Activated CD8-positive, alpha-beta memory T cell treated with anti-CD3 and anti-CD28 coated beads, Interleukin-2, amount 10 ng/mL, durations not matched to agents 7 days and 5 days (primary cell): Measurements from ENCODE around the gene FAM184B. TPM values are rescaled to one million over a fixed set of nuclear protein-coding genes. Genes with fewer than 3 reads are reported as not detected.

Experiments
- ATAC-seq: fragments of 150-1000 bp; cut with Tn5 transposase; one replicate; pipeline ENCODE4 v1.10.0; 2021; ENCODE audit warnings: moderate library complexity
- CTCF ChIA-PET: fragments of 350-600 bp; sonication (Branson Sonifier 250); formaldehyde crosslinking; loops from one replicate; lab custom pipeline; 2021; ENCODE audit warnings: antibody characterized with exemption; lab: Charles Lee
- DNase-seq: peaks from one replicate; pipeline ENCODE4 v3.0.0-alpha.2; 2020
- H3K27ac Mint-ChIP-seq: one replicate; pipeline ENCODE4 v1.8.0; 2021; ENCODE audit warnings: mild to moderate bottlenecking, mixed read lengths
- H3K27me3 Mint-ChIP-seq: one replicate; pipeline ENCODE4 v1.8.0; 2021; ENCODE audit warnings: mixed read lengths
- H3K36me3 Mint-ChIP-seq: one replicate; pipeline ENCODE4 v1.8.0; 2021; ENCODE audit warnings: mild to moderate bottlenecking, mixed read lengths
- H3K4me1 Mint-ChIP-seq: one replicate; pipeline ENCODE4 v1.8.0; 2021; ENCODE audit warnings: mixed read lengths
- H3K4me3 Mint-ChIP-seq: one replicate; pipeline ENCODE4 v1.8.0; 2021; ENCODE audit warnings: mild to moderate bottlenecking, moderate library complexity, mixed read lengths
- H3K9me3 Mint-ChIP-seq: one replicate; pipeline ENCODE4 v1.8.0; 2022; ENCODE audit warnings: low read depth, mixed read lengths
- total RNA-seq, 2 experiments: library from RNA; stranded (reverse); gene quantifications; one replicate each; pipeline ENCODE4 v1.2.3, GENCODE V29; 2021

FAM184B gene
- total RNA-seq, 2 experiments from 2014 or later, result 0.02 TPM; not detected in 1

GRCh38 chr4:17805580-17806155 is 24.2 kb upstream of the FAM184B start:
- no peak overlapping the region for H3K4me3 Mint-ChIP-seq
- DNase-seq, result no peak
- H3K27ac Mint-ChIP-seq, result no peak overlapping the region
- peaks cover 35% of the 10 kb centered on the region for H3K4me1 Mint-ChIP-seq
- peaks cover 53% of the 10 kb centered on the region for H3K36me3 Mint-ChIP-seq
- no peak for ATAC-seq
- no peaks in the 10 kb centered on the region for H3K27me3 Mint-ChIP-seq
- CTCF ChIA-PET, result interaction anchor here (0.7 to 5.2 kb wide), 4 partner anchors 8 to 551 kb away, joined by 4 to 37 read pairs (median 21); no protein-coding TSS in a partner anchor
- no peaks in the 10 kb centered on the region for H3K9me3 Mint-ChIP-seq

DNA sequence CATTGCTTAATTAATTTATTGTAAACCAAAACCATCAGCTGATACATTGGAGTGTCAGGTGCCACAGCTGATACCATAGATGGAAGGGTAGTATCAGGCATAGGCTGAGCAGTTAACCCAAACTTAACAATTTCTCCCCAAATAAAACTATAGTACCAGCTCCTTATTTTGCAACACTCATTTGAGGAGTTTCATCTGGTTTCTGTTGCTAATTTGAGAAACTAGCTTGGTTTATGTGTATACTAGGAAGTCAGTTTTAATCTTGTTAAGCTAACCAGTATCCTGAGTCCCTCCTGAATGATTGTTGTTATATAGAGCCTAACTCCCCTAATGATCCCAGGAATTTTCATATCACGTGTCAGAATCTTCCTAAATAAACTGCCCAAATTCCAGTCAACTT is 16.4 kb upstream of the FAM184B start:
- CTCF ChIA-PET, result interaction anchor here (0.7 to 6.1 kb wide), 5 partner anchors 10 to 249 kb away, joined by 3 to 37 read pairs (median 4); partner anchors contain the start of gene DCAF16
- H3K27me3 Mint-ChIP-seq, result no peaks in the 10 kb centered on the region
- H3K36me3 Mint-ChIP-seq, result peaks cover 41% of the 10 kb centered on the region
- DNase-seq (no peak), ATAC-seq (peak; percentile 42)
- no peak overlapping the region for H3K4me3 Mint-ChIP-seq
- no peaks in the 10 kb centered on the region for H3K9me3 Mint-ChIP-seq
- peak overlapping the region; percentile 30 for H3K27ac Mint-ChIP-seq
- peaks cover 17% of the 10 kb centered on the region for H3K4me1 Mint-ChIP-seq

DNA sequence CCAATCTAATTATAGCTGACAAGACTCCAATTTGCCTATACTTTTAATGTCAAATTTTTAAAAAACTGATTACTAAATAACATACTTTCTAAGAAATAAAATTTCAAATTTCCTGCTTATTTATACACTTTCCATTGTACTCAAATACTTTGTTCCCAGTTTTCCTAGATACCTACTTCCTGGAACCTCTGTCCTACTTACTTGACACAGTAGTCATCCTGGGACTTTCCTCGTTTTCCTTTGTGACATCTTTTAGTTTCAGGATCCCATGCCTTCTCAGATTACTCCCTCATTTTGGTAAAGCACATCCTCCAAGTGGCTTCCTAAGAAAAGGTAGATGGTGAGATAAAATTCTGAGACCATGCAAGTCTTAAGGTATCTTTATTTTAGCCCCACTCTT is 13.3 kb upstream of the FAM184B start:
- Mint-ChIP-seq H3K36me3 (peaks cover 36% of the 10 kb centered on the region), H3K4me1 (peaks cover 13% of the 10 kb centered on the region), H3K9me3 (no peaks in the 10 kb centered on the region), H3K27ac (no peak overlapping the region), H3K27me3 (no peaks in the 10 kb centered on the region), H3K4me3 (no peak overlapping the region)
- ATAC-seq (no peak), DNase-seq (no peak)
- CTCF ChIA-PET, result no interaction called here

GRCh38 chr4:17788956-17789355 is 7.5 kb upstream of the FAM184B start:
- Mint-ChIP-seq H3K4me1 (peaks cover 8% of the 10 kb centered on the region), H3K27me3 (no peaks in the 10 kb centered on the region), H3K9me3 (no peaks in the 10 kb centered on the region), H3K36me3 (peaks cover 28% of the 10 kb centered on the region), H3K27ac (no peak overlapping the region), H3K4me3 (no peak overlapping the region)
- CTCF ChIA-PET, result interaction anchor here (1.1 kb wide), 1 partner anchor 28 kb away, joined by 4 read pairs; no protein-coding TSS in a partner anchor
- ATAC-seq, result no peak
- no peak for DNase-seq

DNA sequence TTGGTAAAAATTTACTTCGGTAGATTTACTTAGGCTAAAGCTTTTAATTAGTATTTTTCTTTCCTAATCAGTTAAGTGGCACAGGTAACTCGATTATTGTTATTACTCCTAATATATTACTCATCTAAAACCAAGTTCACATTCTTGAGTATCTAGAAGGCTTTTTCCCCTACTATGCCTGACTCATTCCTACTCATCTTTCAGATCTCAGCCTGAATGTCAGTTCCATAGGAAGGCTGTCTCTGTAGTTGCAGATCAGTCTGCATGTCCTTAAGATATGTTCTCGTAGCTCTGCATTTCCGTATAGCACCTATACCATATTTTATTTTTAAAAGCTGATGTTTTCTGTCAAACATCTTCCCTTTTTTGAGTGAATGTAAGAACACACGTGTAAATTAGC is 5.9 kb upstream of the FAM184B start:
- Mint-ChIP-seq H3K27me3 (peaks cover 8% of the 10 kb centered on the region), H3K9me3 (no peaks in the 10 kb centered on the region), H3K4me1 (peaks cover 8% of the 10 kb centered on the region), H3K4me3 (no peak overlapping the region), H3K36me3 (peaks cover 17% of the 10 kb centered on the region), H3K27ac (no peak overlapping the region)
- DNase-seq (no peak), ATAC-seq (no peak)
- CTCF ChIA-PET, result no interaction called here

- DNase-seq (no peak), ATAC-seq (no peak)
- no peak overlapping the region for H3K4me3 Mint-ChIP-seq
- CTCF ChIA-PET, result no interaction called here
- peaks cover 12% of the 10 kb centered on the region for H3K36me3 Mint-ChIP-seq
- H3K27ac Mint-ChIP-seq, result no peak overlapping the region
- H3K4me1 Mint-ChIP-seq, result peaks cover 13% of the 10 kb centered on the region
- no peaks in the 10 kb centered on the region for H3K9me3 Mint-ChIP-seq
- peaks cover 16% of the 10 kb centered on the region for H3K27me3 Mint-ChIP-seq
These were observed 5.1 kb upstream of the FAM184B start for GRCh38 chr4:17786567-17786966.

DNA sequence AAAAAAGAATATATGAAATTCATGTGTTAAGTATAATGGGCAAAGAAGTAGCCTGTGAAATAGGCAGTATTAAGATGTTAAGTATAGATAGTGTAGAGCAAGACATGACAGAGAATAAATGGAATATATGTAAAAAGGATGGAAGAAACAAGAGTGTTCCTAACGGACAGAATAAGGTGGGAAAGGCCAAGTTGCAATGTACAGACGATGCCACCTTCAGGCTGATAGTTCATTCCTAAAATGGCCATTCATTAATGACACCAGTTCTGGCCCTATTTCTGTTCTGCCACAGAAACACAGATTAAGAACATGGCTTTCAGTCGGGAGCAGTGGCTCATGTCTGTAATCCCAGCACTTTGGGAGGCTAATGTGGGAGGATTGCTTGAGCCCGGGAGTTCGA is 4.4 kb upstream of the FAM184B start:
- Mint-ChIP-seq H3K36me3 (peaks cover 9% of the 10 kb centered on the region), H3K4me3 (no peak overlapping the region), H3K9me3 (no peaks in the 10 kb centered on the region), H3K27ac (no peak overlapping the region), H3K27me3 (peaks cover 19% of the 10 kb centered on the region), H3K4me1 (peaks cover 14% of the 10 kb centered on the region)
- CTCF ChIA-PET, result interaction anchor here (0.5 kb wide), 1 partner anchor 461 kb away, joined by 3 read pairs; no protein-coding TSS in a partner anchor
- DNase-seq (no peak), ATAC-seq (no peak)

- no peak for ATAC-seq
- CTCF ChIA-PET, result no interaction called here
These were observed 721 bp downstream of the FAM184B start for GRCh38 chr4:17780501-17781299.

DNA sequence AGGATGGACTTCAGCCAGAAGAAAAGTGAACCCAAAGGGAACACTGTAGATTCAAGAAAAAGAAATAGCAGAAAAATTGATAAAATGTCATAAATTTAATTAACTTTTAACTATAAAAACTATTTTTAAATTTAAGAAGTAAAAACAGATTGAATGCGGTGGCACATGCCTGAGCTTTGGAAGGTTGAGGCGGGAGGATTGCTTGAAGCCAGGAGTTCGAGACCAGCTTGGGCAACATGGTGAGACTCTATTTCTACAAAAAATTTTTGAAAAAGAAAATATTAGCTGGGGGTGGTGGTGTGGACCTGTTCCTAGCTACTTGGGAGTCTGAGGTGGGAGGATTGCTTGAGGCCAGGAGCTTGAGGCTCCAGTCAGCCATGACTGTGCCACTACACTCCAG is 3.0 kb downstream of the FAM184B start:
- no peaks in the 10 kb centered on the region for H3K36me3 Mint-ChIP-seq
- H3K4me3 Mint-ChIP-seq, result no peak overlapping the region
- no peak for ATAC-seq
- H3K27ac Mint-ChIP-seq, result no peak overlapping the region
- no peaks in the 10 kb centered on the region for H3K9me3 Mint-ChIP-seq
- peaks cover 49% of the 10 kb centered on the region for H3K27me3 Mint-ChIP-seq
- DNase-seq, result no peak
- CTCF ChIA-PET, result interaction anchor here (1.7 kb wide), 1 partner anchor 13 kb away, joined by 4 read pairs; no protein-coding TSS in a partner anchor
- H3K4me1 Mint-ChIP-seq, result peaks cover 6% of the 10 kb centered on the region

More at GRCh38 chr4:17780501-17781299, 721 bp downstream of the FAM184B start:
- peaks cover 49% of the 10 kb centered on the region for H3K27me3 Mint-ChIP-seq
- peaks cover 6% of the 10 kb centered on the region for H3K4me1 Mint-ChIP-seq
- H3K9me3 Mint-ChIP-seq, result no peaks in the 10 kb centered on the region
- no peaks in the 10 kb centered on the region for H3K36me3 Mint-ChIP-seq
- no peak for DNase-seq
- no peak overlapping the region for H3K27ac Mint-ChIP-seq
- no peak overlapping the region for H3K4me3 Mint-ChIP-seq

GRCh38 chr4:17773135-17773698 is 8.2 kb downstream of the FAM184B start:
- ATAC-seq, result no peak
- DNase-seq, result no peak
- Mint-ChIP-seq H3K4me1 (no peaks in the 10 kb centered on the region), H3K27me3 (peaks cover 7% of the 10 kb centered on the region), H3K4me3 (no peak overlapping the region), H3K27ac (no peak overlapping the region), H3K9me3 (no peaks in the 10 kb centered on the region), H3K36me3 (no peaks in the 10 kb centered on the region)
- CTCF ChIA-PET, result no interaction called here

DNA sequence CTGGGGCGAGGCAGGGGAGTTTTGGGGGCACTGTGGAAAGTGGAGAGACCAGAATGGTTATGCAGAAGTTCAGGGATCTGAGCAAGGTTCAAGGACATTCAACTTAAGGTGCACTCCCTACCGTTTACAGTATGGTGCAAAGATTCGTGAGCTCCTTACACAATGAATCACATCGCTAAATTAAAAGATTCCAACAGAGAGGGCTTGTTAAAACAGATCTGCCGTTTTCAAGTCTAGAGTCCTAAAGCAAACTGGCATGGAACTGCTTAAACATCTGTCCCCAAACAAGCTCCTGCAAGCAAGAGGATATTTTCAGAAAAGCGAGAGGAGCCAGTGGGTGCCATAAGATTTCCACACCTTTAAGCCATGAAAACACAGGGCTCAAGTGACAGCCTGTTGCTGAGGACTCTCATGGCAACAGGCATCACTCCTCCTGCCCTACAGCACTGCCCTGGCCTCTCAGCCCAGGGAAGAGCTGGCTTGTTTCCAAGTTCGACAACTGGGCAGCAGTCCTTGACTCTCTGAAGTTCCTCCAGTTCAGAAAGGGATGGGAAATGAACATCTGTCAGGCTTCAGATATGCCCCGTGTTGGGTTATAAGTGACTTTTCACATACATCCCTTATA is 10.0 kb downstream of the FAM184B start:
- H3K4me1 Mint-ChIP-seq, result no peaks in the 10 kb centered on the region
- no peak overlapping the region for H3K4me3 Mint-ChIP-seq
- H3K27me3 Mint-ChIP-seq, result no peaks in the 10 kb centered on the region
- no peaks in the 10 kb centered on the region for H3K36me3 Mint-ChIP-seq
- CTCF ChIA-PET, result no interaction called here
- no peak for ATAC-seq
- no peaks in the 10 kb centered on the region for H3K9me3 Mint-ChIP-seq
- H3K27ac Mint-ChIP-seq, result no peak overlapping the region
- DNase-seq, result no peak

- CTCF ChIA-PET, result no interaction called here
- Mint-ChIP-seq H3K4me3 (no peak overlapping the region), H3K36me3 (no peaks in the 10 kb centered on the region), H3K9me3 (no peaks in the 10 kb centered on the region), H3K4me1 (peaks cover 3% of the 10 kb centered on the region), H3K27ac (no peak overlapping the region), H3K27me3 (no peaks in the 10 kb centered on the region)
- no peak for DNase-seq
- ATAC-seq, result no peak
These were observed 10.6 kb downstream of the FAM184B start for GRCh38 chr4:17770845-17771244.

- H3K36me3 Mint-ChIP-seq, result no peaks in the 10 kb centered on the region
- DNase-seq (no peak), ATAC-seq (no peak)
- no peak overlapping the region for H3K4me3 Mint-ChIP-seq
- H3K9me3 Mint-ChIP-seq, result no peaks in the 10 kb centered on the region
- CTCF ChIA-PET, result no interaction called here
- no peak overlapping the region for H3K27ac Mint-ChIP-seq
- H3K27me3 Mint-ChIP-seq, result no peaks in the 10 kb centered on the region
- peaks cover 8% of the 10 kb centered on the region for H3K4me1 Mint-ChIP-seq
These were observed 11.8 kb downstream of the FAM184B start for GRCh38 chr4:17769406-17770174.
